GM19468 (cell line): ENCODE results near the gene PPP2R5E.
A peak's percentile ranks its signal among the peaks of the same experiment; 100 is the strongest.
"Not testable (repeated sequence)": the region's sequence is repeated elsewhere in the genome, so short reads cannot be mapped to it uniquely, and the experiment has no call there.

Experiments
- ATAC-seq: cut with Tn5 transposase; IDR thresholded peaks from one replicate; pipeline ENCODE4 v1.9.1; 2021; ENCODE audit warnings: mild to moderate bottlenecking, moderate library complexity, moderate number of reproducible peaks; ENCODE audit not compliant: unreplicated experiment; ENCODE audit errors: extremely low read depth

The PPP2R5E gene

GRCh38 chr14:63543000-63543825 lies at the start of gene PPP2R5E:
Gene PPP2R5E, minus strand, starts transcription at chr14:63543377. Its CDS starts 3,692 bp downstream, at chr14:63539685.
- peak; percentile 98 for ATAC-seq

GRCh38 chr14:63583046-63583445 lies 39.9 kb upstream of the PPP2R5E start:
- ATAC-seq, result not testable (repeated sequence)

- ATAC-seq, result no peak
These were observed 38.3 kb upstream of the PPP2R5E start for GRCh38 chr14:63581491-63581890.

GRCh38 chr14:63578300-63578699 lies 35.1 kb upstream of the PPP2R5E start:
- ATAC-seq, result no peak

- ATAC-seq, result no peak
These were observed 30.4 kb upstream of the PPP2R5E start for GRCh38 chr14:63573581-63573980.

- ATAC-seq, result no peak
These were observed 22.3 kb upstream of the PPP2R5E start for GRCh38 chr14:63565448-63565847.

- no peak for ATAC-seq
These were observed 21.1 kb upstream of the PPP2R5E start for GRCh38 chr14:63564318-63564717.

GRCh38 chr14:63563370-63564026 lies 20.3 kb upstream of the PPP2R5E start:
- no peak for ATAC-seq

- no peak for ATAC-seq
These were observed 19.2 kb upstream of the PPP2R5E start for GRCh38 chr14:63562405-63562804.

GRCh38 chr14:63555572-63555971 lies 12.4 kb upstream of the PPP2R5E start:
- no peak for ATAC-seq

GRCh38 chr14:63551332-63551731 lies 8.2 kb upstream of the PPP2R5E start:
- ATAC-seq, result no peak

- ATAC-seq, result no peak
These were observed 4.7 kb upstream of the PPP2R5E start for GRCh38 chr14:63547798-63548335.

GRCh38 chr14:63545431-63545830 lies 2.3 kb upstream of the PPP2R5E start:
- no peak for ATAC-seq

- no peak for ATAC-seq
These were observed 1.6 kb upstream of the PPP2R5E start for GRCh38 chr14:63544591-63545299.

- ATAC-seq, result no peak
These were observed 739 bp upstream of the PPP2R5E start for GRCh38 chr14:63543826-63544406.

GRCh38 chr14:63542231-63542999 lies 762 bp downstream of the PPP2R5E start:
- no peak for ATAC-seq

GRCh38 chr14:63535918-63536317 lies 7.3 kb downstream of the PPP2R5E start:
- no peak for ATAC-seq

GRCh38 chr14:63533474-63533873 lies 9.7 kb downstream of the PPP2R5E start:
- no peak for ATAC-seq

- peak; percentile 91 for ATAC-seq
These were observed 18.5 kb downstream of the PPP2R5E start for GRCh38 chr14:63524537-63525155.
